Measurements from ENCODE around the gene COL28A1. TPM values are rescaled to one million over a fixed set of nuclear protein-coding genes. Genes with fewer than 3 reads are reported as not detected.

COL28A1 gene
- total RNA-seq, 1 experiment from 2014 or later, result 7.3 TPM

- Mint-ChIP-seq H3K4me1 (ENCODE audit: low read depth, unreplicated experiment) (no peaks in the 10 kb centered on the region), H3K36me3 (ENCODE audit: insufficient read depth, unreplicated experiment) (peaks cover 7% of the 10 kb centered on the region), H3K4me3 (ENCODE audit: unreplicated experiment) (no peak overlapping the region), H3K27me3 (ENCODE audit: insufficient read depth, unreplicated experiment) (no peaks in the 10 kb centered on the region), H3K9me3 (ENCODE audit: unreplicated experiment) (peaks cover 3% of the 10 kb centered on the region), H3K27ac (ENCODE audit: unreplicated experiment) (no peak overlapping the region)
- intact Hi-C loops (cut with micrococcal nuclease; ENCODE audit: unreplicated experiment), result no loop called here
- Histone ChIP-seq H3K27me3 (replicated peaks; ENCODE audit: control insufficient read depth, insufficient read depth, low read length) (no peaks in the 10 kb centered on the region), H3K4me1 (no peaks in the 10 kb centered on the region), H3K4me3 (ENCODE audit: low read depth, low read length) (no peak overlapping the region), H3K9me3 (no peaks in the 10 kb centered on the region), H3K36me3 (ENCODE audit: control insufficient read depth, insufficient read depth, low read length) (no peaks in the 10 kb centered on the region)
- ChIA-PET CTCF (no interaction called here), POLR2A (no interaction called here)
- TF ChIP-seq, protein P1, sequence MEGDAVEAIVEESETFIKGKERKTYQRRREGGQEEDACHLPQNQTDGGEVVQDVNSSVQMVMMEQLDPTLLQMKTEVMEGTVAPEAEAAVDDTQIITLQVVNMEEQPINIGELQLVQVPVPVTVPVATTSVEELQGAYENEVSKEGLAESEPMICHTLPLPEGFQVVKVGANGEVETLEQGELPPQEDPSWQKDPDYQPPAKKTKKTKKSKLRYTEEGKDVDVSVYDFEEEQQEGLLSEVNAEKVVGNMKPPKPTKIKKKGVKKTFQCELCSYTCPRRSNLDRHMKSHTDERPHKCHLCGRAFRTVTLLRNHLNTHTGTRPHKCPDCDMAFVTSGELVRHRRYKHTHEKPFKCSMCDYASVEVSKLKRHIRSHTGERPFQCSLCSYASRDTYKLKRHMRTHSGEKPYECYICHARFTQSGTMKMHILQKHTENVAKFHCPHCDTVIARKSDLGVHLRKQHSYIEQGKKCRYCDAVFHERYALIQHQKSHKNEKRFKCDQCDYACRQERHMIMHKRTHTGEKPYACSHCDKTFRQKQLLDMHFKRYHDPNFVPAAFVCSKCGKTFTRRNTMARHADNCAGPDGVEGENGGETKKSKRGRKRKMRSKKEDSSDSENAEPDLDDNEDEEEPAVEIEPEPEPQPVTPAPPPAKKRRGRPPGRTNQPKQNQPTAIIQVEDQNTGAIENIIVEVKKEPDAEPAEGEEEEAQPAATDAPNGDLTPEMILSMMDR (IDR thresholded peaks at IDR 0.05; ENCODE audit: insufficient read depth in 1 of 2, low read depth in 1 of 2, low read length in 1 of 2, severe bottlenecking in 1 of 2, unreplicated experiment in 1 of 2), result no peak
- DNase-seq, result no peak
- BruUV-seq (replicated peaks), result no TSS peak
Measured at GRCh38 chr7:7553386-7553785, 17.7 kb upstream of the COL28A1 start.

DNA sequence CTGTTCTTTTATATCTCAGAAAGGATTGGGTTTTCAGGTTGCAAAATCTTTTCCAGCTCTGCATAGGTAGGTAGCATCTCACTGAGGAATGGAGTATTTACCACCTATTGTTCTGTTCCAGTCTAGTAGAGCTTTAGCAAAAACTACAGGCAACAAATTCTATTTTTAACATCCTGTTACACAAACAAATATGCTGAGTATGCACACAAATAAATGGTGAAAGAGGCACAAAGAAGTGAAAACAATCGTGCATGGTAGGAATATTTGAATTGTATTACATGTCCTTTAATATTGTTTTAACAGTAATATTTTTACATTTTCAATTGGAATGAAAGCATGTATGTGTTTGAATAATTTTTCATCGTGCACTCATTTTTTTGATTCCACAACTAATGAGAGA lies 16.5 kb upstream of the COL28A1 start:
- CTCF ChIA-PET, result no interaction called here

GRCh38 chr7:7550663-7551062 lies 15.0 kb upstream of the COL28A1 start:
- H3K27me3 ChIP-seq (replicated peaks; ENCODE audit: control insufficient read depth, insufficient read depth, low read length), result no peaks in the 10 kb centered on the region
- peaks cover 7% of the 10 kb centered on the region for H3K36me3 Mint-ChIP-seq (ENCODE audit: insufficient read depth, unreplicated experiment)
- no peaks in the 10 kb centered on the region for H3K4me1 ChIP-seq
- H3K36me3 ChIP-seq (ENCODE audit: control insufficient read depth, insufficient read depth, low read length), result no peaks in the 10 kb centered on the region
- H3K9me3 ChIP-seq, result no peaks in the 10 kb centered on the region
- ChIA-PET CTCF (no interaction called here), POLR2A (no interaction called here)
- no peak overlapping the region for H3K27ac Mint-ChIP-seq (ENCODE audit: unreplicated experiment)
- DNase-seq, result no peak
- no peak overlapping the region for H3K4me3 Mint-ChIP-seq (ENCODE audit: unreplicated experiment)
- BruUV-seq (replicated peaks), result no TSS peak
- H3K9me3 Mint-ChIP-seq (ENCODE audit: unreplicated experiment), result no peaks in the 10 kb centered on the region
- no peaks in the 10 kb centered on the region for H3K27me3 Mint-ChIP-seq (ENCODE audit: insufficient read depth, unreplicated experiment)
- TF ChIP-seq, protein P1 (IDR thresholded peaks at IDR 0.05; ENCODE audit: insufficient read depth in 1 of 2, low read depth in 1 of 2, low read length in 1 of 2, severe bottlenecking in 1 of 2, unreplicated experiment in 1 of 2), result no peak
- H3K4me1 Mint-ChIP-seq (ENCODE audit: low read depth, unreplicated experiment), result no peaks in the 10 kb centered on the region
- intact Hi-C loops (cut with micrococcal nuclease; ENCODE audit: unreplicated experiment), result no loop called here
- no peak overlapping the region for H3K4me3 ChIP-seq (ENCODE audit: low read depth, low read length)

More for the DNA sequence above, 16.5 kb upstream of the COL28A1 start:
- Mint-ChIP-seq H3K36me3 (ENCODE audit: insufficient read depth, unreplicated experiment) (peaks cover 7% of the 10 kb centered on the region), H3K4me3 (ENCODE audit: unreplicated experiment) (no peak overlapping the region), H3K4me1 (ENCODE audit: low read depth, unreplicated experiment) (no peaks in the 10 kb centered on the region), H3K9me3 (ENCODE audit: unreplicated experiment) (no peaks in the 10 kb centered on the region), H3K27ac (ENCODE audit: unreplicated experiment) (no peak overlapping the region), H3K27me3 (ENCODE audit: insufficient read depth, unreplicated experiment) (no peaks in the 10 kb centered on the region)
- TF ChIP-seq, protein P1 (IDR thresholded peaks at IDR 0.05; ENCODE audit: insufficient read depth in 1 of 2, low read depth in 1 of 2, low read length in 1 of 2, severe bottlenecking in 1 of 2, unreplicated experiment in 1 of 2), result no peak
- Histone ChIP-seq H3K4me1 (no peaks in the 10 kb centered on the region), H3K9me3 (no peaks in the 10 kb centered on the region), H3K27me3 (replicated peaks; ENCODE audit: control insufficient read depth, insufficient read depth, low read length) (no peaks in the 10 kb centered on the region), H3K36me3 (ENCODE audit: control insufficient read depth, insufficient read depth, low read length) (no peaks in the 10 kb centered on the region), H3K4me3 (ENCODE audit: low read depth, low read length) (no peak overlapping the region)
- intact Hi-C loops (cut with micrococcal nuclease; ENCODE audit: unreplicated experiment), result no loop called here
- POLR2A ChIA-PET, result no interaction called here
- no peak for DNase-seq
- no TSS peak for BruUV-seq (replicated peaks)
